NCI-H226 (cell line): ENCODE measurements around the gene ECHS1.
"Not testable (repeated sequence)": the region's sequence is repeated elsewhere in the genome, so short reads cannot be mapped to it uniquely, and the experiment has no call there.

Experiments used
- DNase-seq: peaks from one replicate; pipeline ENCODE4 v3.0.0-alpha.2; 2015

Gene ECHS1

GRCh38 chr10:133377025-133377817 lies 4.1 kb upstream of the ECHS1 start:
- DNase-seq, result no peak

DNA sequence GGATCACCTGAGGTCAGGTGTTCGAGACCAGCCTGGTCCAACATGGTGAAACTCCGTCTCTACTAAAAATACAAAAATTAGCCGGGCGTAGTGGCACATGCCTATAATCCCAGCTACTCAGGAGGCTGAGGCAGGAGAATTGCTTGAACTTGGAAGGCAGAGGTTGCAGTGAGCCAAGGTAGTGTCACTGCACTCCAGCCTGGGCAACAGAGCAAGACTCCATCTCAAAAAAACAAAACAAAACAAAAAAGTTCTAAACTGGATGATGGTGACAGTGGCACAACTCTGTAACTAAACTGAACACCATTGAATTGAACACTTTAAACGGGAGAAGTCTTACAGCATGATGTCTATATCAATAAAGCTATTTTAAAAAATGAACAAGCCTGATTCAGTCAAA lies 3.0 kb upstream of the ECHS1 start:
- DNase-seq, result not testable (repeated sequence)

DNA sequence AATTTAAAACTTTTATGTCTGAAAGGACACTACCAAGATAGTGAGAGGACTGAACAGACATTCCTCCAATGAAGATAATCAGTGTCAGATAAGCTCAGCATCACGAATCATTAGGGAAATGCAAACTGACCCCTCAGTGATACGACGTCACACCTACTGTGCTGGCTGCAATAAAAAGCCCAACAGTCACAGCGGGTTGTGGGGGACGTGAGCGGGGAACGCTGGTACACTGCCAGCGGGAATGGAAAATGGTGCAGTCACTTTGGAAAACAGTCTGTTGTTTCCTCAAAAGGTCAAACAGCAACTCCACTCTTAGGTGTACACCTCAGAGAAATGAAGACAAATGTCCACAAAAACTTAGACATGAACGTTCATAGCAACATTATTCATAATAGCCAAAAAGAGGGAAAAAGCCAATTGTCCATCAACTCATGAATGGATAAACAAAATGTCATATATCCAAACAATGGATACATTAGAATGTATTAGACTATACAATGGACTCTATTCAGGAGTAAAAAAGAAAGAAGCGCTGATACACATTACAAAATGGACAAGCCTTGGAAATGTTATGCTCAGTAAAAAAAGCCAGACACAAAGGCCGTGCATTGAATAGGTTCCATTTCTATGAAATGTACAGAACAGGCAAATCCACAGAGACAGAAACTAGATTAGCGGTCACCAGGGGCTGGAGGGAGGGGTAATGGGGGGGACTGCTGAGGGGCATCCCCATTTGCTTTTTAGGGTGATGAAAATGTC lies 2.4 kb upstream of the ECHS1 start:
- no peak for DNase-seq

GRCh38 chr10:133372507-133372906 lies 647 bp downstream of the ECHS1 start:
- DNase-seq, result no peak

- DNase-seq, result no peak
Observed at GRCh38 chr10:133370030-133370786, 2.9 kb downstream of the ECHS1 start.

GRCh38 chr10:133368153-133368552 lies 5.0 kb downstream of the ECHS1 start:
- DNase-seq, result no peak

- not testable (repeated sequence) for DNase-seq
Observed at GRCh38 chr10:133367461-133367860, 5.7 kb downstream of the ECHS1 start.

DNA sequence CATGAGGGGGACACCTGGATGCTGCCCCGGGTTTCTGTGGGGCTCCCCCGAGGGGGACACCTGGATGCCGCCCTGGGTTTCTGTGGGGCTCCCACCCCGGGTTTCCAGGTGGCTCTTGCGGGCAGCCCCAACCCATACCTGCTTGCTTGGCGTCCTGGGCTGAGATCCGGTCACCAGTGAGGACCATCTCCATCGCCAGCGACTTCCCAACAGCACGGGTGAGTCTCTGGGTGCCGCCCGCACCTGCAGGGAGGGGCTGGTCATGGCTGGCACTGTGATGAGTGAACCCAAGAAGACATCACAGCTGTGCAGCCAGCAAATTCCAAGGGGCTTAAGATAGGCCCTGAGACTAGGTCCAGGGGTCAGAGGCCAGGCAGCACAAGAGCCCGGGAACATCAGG lies 6.4 kb downstream of the ECHS1 start:
- no peak for DNase-seq

GRCh38 chr10:133366130-133366478 lies 7.0 kb downstream of the ECHS1 start:
- no peak for DNase-seq

DNA sequence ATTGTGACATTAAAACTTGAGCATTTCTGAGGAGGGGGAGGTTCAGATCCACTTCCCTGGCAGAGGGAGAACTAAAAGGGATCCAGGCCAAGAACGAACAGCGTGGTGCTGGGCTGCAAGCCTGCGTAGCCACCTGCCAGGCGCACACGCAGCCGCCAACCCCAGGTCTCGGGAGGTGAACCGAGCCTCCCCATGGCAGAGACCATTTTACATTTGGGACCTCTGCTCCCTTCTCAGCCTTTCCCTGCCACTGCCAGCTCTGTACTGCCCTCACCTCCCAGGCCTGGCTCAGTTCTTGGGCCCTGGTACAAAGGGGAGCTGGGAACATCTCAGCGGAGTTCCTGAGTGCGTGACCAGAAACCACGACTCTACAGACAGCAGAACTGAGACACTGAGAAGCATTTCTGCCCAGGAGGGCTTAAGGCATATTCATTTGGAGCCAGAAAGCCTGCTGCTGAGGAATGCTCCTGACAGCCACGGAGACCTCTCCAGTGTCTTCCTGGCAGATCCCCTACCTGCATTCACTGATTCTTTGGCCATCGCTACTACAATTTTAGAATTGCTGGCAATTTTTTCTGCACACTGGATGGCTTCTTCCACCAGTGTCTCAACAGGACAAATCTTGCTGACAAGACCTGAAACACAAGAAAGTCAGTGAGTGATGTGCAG lies 7.6 kb downstream of the ECHS1 start:
- DNase-seq, result no peak

GRCh38 chr10:133364645-133365431 lies 8.3 kb downstream of the ECHS1 start:
- DNase-seq, result no peak

DNA sequence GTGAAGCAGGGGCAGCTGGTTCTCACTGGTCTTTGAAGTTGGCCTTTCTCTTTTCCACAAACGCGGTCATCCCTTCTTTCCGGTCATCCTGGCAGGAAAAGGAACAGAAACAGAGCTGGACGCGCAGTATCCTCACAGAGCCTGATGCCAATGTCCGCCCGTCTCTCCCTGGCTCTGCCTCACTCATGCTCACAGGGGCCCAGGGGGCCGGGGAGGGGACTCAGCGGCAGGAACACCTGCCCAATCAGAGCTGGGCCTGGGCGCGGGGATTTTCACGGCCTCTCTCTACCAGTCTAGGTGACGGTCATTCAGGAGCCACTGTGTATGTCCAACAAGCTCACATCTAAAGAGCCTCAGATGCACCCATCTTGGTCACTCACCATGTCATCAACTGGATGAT lies 10.3 kb downstream of the ECHS1 start:
- no peak for DNase-seq

- no peak for DNase-seq
Observed at GRCh38 chr10:133361773-133362441, 11.2 kb downstream of the ECHS1 start.

DNA sequence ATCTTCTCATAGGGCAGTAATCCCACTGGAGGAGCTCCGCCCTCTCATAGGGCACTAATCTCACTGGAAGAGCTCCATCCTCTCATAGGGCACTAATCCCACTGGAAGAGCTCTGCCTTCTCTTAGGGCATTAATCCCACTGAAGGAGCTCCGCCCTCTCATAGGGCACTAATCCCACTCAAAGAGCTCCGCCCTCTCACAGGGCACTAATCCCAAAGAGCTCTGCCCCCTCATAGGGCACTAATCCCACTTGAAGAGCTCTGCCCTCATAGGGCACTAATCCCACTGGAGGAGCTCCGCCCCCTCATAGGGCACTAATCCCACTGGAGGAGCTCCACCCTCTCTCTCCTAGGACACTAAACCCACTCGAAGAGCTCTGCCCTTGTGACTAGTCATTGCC lies 11.9 kb downstream of the ECHS1 start:
- no peak for DNase-seq

DNA sequence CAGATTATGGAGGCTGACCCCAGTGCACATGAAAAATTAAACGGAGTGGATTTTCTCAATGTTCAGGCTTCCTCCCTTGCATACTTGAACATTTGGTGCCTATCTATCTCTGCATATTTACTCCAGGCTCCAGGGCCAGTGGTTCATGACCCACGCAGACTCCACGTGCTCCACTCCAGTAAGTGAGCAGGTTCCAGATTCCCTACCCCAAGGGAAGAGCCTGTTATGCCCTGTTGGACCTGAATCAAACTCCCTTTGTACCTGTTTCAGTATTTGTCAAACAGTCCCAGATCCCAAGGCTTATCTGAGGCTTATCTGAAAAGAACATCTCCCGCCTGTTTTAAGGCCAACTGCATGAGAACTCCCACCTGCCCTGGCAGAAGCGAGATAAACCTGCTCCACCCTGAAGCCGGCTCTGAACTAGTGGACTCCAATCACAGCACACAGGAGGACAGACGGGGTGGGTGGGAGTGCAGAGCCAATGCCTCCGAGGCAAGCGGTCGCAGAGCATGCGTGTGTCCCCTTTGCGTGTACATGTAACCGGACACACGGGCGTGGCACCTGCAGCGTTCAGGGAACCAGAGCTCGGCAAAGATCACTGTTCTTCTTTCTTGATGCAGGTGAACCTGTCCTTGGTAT lies 13.1 kb downstream of the ECHS1 start:
- no peak for DNase-seq

- no peak for DNase-seq
Observed at GRCh38 chr10:133359554-133359971, 13.6 kb downstream of the ECHS1 start.

- no peak for DNase-seq
Observed at GRCh38 chr10:133358925-133359310, 14.2 kb downstream of the ECHS1 start.

DNA sequence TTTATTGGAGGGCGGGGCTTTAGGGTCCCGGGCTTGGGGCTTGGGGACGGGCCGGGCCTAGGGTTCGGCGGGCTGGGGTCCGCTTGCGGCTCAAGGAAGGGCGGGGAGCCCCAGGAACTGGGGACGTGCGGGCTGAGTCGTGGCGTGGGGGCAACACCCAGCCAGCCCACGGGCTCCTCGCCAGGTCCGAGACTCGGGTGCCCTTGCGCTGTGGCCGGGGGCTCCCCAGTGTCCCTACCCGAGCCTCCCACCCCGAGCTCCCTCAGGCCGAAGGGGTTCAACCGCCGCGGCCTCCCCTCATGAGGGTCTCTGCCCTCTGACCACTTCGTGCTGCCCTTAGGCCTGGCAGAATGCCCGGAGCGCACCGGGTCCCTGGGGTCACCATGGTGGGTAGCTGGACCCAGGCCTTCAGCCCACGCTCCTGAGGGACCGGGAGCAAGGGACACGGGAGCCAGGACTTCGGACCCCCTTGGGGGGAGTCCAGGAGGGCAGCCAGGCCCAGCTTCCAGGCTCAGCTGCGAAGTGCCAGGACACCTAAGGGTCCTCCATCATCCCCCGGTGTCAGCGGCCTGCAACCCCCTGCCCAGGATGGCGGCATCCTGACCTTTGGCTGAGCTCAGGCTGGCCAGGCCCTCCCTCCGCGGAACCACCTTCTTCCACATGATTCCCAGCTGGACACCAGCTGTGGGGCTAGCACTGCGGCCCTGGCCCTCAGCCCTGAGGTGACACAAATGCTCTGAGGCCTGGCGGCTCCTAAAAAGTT lies 14.8 kb downstream of the ECHS1 start:
- DNase-seq, result no peak

- DNase-seq, result no peak
Observed at GRCh38 chr10:133357285-133358161, 15.6 kb downstream of the ECHS1 start, which contains the start of gene FUOM. Gene FUOM, minus strand, starts transcription at chr10:133358019. Its CDS starts 12 bp downstream, at chr10:133358007.
